ENCODE data around the gene XPNPEP1. TPM values are rescaled to one million over a fixed set of nuclear protein-coding genes. Genes with fewer than 3 reads are reported as not detected.

Gene XPNPEP1
- polyA plus RNA-seq, 3 donors from 2014 or later = 36.4 to 71.7 (median 57.7) TPM

DNA sequence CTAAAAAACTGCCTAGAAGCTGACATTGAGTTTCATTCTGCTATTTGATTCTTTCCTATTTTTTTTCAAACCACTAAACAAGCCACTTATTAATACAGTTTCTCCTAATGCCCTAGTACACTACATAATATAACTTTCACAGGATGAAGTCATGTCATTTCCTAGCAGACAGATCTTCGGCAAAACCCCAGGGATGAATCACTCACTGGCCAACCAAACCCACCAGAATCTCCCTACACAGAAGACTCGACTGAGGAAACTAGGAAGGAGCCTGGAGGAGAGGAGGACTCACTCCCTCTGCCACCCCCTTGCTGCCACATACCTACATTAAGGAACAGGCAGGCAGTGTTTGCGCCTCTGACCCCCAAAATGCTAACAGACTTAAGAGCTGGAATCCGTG is 33.4 kb downstream of the XPNPEP1 start:
- peaks cover 15 to 48% (median 25%) of the 10 kb centered on the region in 3 donors for H3K36me3 Mint-ChIP-seq
- no peak overlapping the region for H3K4me3 Mint-ChIP-seq
- H3K27me3 Mint-ChIP-seq (ENCODE audit: low read depth in 3 of 3) = peaks cover 0 to 6% (median 2%) of the 10 kb centered on the region in 3 donors
- no peaks in the 10 kb centered on the region for H3K9me3 Mint-ChIP-seq
- DNase-seq = no peak
- H3K27ac Mint-ChIP-seq = peak overlapping the region in 5 of 6 donors; percentile 21 to 57 (median 36)
- peaks cover 57 to 73% of the 10 kb centered on the region in 2 donors for H3K4me1 Mint-ChIP-seq

DNA sequence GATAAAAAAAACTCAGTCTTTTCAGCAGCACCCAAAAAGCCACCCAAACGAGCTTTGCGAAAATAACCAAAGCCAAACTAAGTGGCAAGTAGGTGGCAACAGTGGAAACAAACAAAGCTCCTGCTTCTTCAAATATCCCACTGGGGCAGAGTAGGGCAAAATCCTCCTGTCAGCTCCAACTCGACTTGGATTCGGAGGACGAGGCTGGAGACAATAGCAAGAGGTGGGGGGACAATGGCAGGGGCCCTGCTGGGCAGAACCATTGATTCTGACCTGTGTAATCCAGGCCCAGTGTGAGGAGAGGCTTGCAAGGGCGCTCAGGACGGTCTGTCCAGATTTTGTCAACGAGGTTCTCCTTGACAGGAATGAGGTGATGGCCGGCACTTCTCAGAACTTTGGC is 35.5 kb downstream of the XPNPEP1 start:
- Mint-ChIP-seq H3K27me3 (ENCODE audit: low read depth in 3 of 3) (peaks cover 0 to 6% (median 2%) of the 10 kb centered on the region in 3 donors), H3K36me3 (peaks cover 18 to 60% (median 33%) of the 10 kb centered on the region in 3 donors), H3K27ac (no peak overlapping the region), H3K9me3 (no peaks in the 10 kb centered on the region), H3K4me1 (peaks cover 52 to 69% of the 10 kb centered on the region in 2 donors), H3K4me3 (no peak overlapping the region)
- no peak for DNase-seq

DNA sequence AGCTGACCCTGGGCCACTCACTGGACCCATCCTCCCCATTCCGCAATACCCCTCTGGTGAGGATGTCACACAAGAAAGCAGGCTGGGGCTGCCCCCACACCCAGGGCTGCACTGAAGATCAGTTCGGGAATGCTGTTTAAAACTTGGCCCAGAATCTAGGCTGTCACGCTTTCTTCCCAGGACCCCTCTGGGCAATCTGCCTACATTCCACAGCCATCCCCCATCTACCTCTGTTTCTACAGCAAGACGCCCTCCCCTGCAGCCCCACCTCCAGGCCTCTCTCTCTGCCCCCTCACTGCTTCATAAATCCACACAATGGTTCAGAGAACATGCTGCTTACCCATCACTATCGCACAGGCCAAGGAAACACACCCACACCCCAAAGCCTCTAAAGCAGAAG is 36.1 kb downstream of the XPNPEP1 start:
- peaks cover 47 to 64% of the 10 kb centered on the region in 2 donors for H3K4me1 Mint-ChIP-seq
- H3K36me3 Mint-ChIP-seq = peaks cover 20 to 63% (median 34%) of the 10 kb centered on the region in 3 donors
- H3K9me3 Mint-ChIP-seq = no peaks in the 10 kb centered on the region
- peaks cover 0 to 5% (median 2%) of the 10 kb centered on the region in 3 donors for H3K27me3 Mint-ChIP-seq (ENCODE audit: low read depth in 3 of 3)
- peak overlapping the region in 4 of 6 donors; percentile 15 to 69 (median 50) for H3K27ac Mint-ChIP-seq
- no peak overlapping the region for H3K4me3 Mint-ChIP-seq
- no peak for DNase-seq

DNA sequence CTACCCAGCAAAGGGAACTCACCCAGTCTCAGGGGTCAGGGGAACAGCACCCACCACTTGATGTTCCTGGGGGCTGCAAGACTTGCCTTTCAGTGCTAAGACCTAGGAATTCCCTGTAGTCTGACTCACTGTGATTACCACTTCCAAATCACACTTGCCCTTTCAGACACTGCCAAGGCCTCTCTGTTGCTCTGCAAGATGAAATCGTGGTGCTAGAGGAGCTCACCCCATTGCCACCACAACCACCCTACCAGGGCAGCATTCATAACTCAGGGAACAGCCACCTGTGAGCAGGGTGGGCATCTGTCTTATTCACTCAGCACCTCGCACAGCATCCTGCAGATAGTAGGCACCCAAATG is 36.5 kb downstream of the XPNPEP1 start:
- Mint-ChIP-seq H3K36me3 (peaks cover 20 to 63% (median 34%) of the 10 kb centered on the region in 3 donors), H3K27ac (peak overlapping the region in 4 of 6 donors; percentile 15 to 62 (median 50)), H3K27me3 (ENCODE audit: low read depth in 3 of 3) (peaks cover 0 to 4% (median 2%) of the 10 kb centered on the region in 3 donors), H3K4me1 (peaks cover 42 to 59% of the 10 kb centered on the region in 2 donors), H3K4me3 (no peak overlapping the region), H3K9me3 (no peaks in the 10 kb centered on the region)
- no peak for DNase-seq

DNA sequence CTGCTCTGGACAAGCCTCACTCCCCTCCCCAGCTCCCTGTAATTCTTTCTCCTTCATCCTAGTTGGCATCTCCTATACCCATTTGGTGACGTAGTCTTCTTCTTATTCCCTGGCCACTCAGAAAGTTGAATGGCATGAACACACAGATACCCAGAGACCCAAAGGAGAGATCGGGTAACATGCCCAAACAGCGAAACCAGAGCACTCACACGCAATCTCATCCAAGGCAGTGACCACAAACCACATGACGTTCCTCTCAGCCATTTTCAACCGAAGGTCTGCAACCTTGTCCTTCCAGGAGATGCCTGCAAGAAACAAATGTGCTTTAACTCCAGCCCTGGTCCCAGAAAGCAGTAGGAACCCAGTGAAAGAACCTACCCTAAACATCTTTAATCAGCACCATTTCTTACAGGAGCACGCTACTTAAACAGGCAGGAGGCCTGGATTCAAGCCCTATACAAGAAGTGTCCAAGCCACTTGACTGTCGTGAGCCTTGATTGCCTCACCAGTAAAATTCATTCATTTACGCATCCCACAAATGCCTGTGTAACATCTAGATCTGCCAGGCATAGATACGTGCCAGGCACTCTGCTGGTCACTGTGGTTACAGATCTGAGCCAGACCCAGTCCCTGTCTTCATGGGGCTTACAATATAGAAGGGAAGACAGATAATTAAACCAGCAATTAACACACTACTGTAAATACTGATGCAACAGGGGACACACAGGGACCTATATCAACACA is 37.1 kb downstream of the XPNPEP1 start:
- no peak overlapping the region for H3K4me3 Mint-ChIP-seq
- H3K36me3 Mint-ChIP-seq = peaks cover 20 to 60% (median 34%) of the 10 kb centered on the region in 3 donors

DNA sequence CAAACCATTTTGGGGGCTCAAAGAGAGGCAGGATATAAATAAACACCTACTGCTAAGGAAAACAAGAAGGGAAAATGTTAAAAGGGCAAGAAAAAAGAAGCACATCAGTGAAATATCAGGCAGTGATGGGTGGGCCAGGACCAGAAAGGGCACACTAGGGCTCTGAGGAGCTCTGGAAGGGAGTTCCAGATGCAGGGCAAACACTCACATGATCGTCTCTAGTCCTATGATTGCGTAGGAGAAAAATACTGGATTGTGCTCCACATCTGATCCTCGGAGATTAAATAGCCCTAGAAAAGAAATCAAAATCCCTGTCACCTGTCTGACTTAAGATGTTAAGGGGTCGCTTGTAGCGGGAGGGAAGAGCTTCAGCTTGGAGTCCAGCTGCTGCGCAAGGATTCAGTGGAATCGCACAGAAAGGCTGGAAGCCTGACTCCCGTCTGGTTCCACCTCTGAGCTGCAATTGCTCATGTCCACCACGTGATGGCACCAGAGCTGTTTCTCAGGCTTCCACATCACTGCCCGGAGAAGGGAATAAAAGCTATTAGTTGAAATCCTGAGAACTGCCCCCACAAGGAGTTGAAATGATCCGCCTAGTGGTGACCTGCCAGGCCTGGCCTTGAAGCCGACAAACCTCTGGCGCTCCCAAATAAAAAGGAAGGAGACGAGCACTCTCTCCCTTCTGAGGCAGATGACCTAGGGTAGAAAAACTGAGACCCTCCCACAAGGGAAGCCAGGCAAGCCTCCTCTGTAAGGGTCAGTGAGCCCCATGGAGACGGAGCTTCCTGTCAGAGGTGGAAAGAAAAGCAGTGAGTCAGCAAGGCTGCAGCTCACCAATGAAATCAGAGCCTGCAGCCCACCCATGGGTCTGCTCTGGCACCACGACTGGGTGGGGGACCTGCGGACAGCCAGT is 39.2 kb downstream of the XPNPEP1 start:
- H3K36me3 Mint-ChIP-seq = peaks cover 19 to 56% (median 22%) of the 10 kb centered on the region in 3 donors
- DNase-seq = peak; percentile 60 to 71 (median 60)
- peaks cover 27 to 35% of the 10 kb centered on the region in 2 donors for H3K4me1 Mint-ChIP-seq
- H3K9me3 Mint-ChIP-seq = no peaks in the 10 kb centered on the region
- peak overlapping the region in 4 of 6 donors; percentile 28 to 55 (median 52) for H3K27ac Mint-ChIP-seq
- H3K27me3 Mint-ChIP-seq (ENCODE audit: low read depth in 3 of 3) = peaks cover 0 to 4% (median 2%) of the 10 kb centered on the region in 3 donors
- H3K4me3 Mint-ChIP-seq = no peak overlapping the region

More for the DNA sequence above, 37.1 kb downstream of the XPNPEP1 start:
- Mint-ChIP-seq H3K4me1 (peaks cover 36 to 54% of the 10 kb centered on the region in 2 donors), H3K27me3 (ENCODE audit: low read depth in 3 of 3) (peaks cover 0 to 4% (median 2%) of the 10 kb centered on the region in 3 donors), H3K9me3 (no peaks in the 10 kb centered on the region), H3K27ac (peak overlapping the region in 5 of 6 donors; percentile 24 to 77 (median 54))
- no peak for DNase-seq

DNA sequence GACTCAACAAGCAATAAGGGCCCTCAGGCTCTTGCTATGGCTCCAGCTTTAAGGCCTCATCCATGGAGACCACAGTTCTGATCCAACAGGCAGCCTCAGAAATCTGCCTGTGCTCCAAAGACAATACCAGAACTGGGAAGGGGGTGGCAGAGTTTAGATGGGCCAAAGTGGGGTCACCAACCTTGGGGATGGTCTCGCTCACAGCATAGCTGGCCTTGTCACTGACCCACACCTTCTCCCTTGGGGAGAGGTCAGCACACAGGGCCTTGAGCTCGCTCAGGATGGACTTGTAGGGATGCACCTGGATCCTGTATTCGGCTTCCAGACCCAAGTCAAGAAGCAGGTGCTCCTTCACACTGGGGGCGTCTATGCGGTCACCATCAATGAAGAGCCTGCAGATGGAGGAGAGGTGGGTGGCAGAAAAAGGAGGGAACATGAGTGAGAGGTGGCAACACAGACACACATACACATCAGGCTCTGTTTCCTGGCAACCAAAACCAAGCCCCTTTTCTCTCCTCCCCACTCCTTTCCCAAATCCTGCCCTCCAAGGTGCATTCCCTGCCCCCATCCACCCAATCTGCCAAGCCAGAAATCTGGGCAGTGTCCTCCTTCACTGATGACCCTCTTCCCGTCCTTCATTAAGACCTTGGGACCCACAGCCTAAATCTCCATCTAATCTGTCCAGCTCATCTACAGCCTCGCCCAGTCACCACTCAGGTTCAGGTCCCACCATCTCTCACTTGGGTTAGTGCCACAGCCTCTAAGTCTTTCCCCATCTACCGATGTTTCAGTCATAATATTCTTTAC is 40.9 kb downstream of the XPNPEP1 start:
- no peak overlapping the region for H3K4me3 Mint-ChIP-seq
- H3K27me3 Mint-ChIP-seq (ENCODE audit: low read depth in 3 of 3) = peaks cover 0 to 4% (median 2%) of the 10 kb centered on the region in 3 donors
- DNase-seq = no peak
- H3K4me1 Mint-ChIP-seq = peaks cover 27 to 33% of the 10 kb centered on the region in 2 donors
- H3K36me3 Mint-ChIP-seq = peaks cover 15 to 59% (median 28%) of the 10 kb centered on the region in 3 donors
- H3K27ac Mint-ChIP-seq = peak overlapping the region in 1 of 6 donors; percentile 40
- no peaks in the 10 kb centered on the region for H3K9me3 Mint-ChIP-seq

DNA sequence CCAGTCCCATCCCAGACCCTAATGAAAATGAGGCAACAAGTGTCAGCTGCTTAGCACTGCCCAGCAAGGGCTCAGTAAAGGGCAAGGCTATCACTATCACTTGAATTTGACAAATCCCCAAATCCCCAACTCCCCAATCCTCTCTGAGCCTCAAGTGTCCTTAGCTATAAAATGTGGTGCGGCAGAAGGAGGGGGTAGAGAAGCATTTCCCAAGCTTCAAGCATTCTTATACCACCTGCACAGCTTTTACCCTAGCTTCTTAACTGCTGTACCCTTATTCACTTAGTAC is 41.6 kb downstream of the XPNPEP1 start:
- H3K9me3 Mint-ChIP-seq = no peaks in the 10 kb centered on the region
- peaks cover 20 to 26% of the 10 kb centered on the region in 2 donors for H3K4me1 Mint-ChIP-seq
- H3K36me3 Mint-ChIP-seq = peaks cover 15 to 56% (median 22%) of the 10 kb centered on the region in 3 donors
- H3K27me3 Mint-ChIP-seq (ENCODE audit: low read depth in 3 of 3) = no peaks in the 10 kb centered on the region
- no peak overlapping the region for H3K4me3 Mint-ChIP-seq
- no peak for DNase-seq
- H3K27ac Mint-ChIP-seq = no peak overlapping the region

DNA sequence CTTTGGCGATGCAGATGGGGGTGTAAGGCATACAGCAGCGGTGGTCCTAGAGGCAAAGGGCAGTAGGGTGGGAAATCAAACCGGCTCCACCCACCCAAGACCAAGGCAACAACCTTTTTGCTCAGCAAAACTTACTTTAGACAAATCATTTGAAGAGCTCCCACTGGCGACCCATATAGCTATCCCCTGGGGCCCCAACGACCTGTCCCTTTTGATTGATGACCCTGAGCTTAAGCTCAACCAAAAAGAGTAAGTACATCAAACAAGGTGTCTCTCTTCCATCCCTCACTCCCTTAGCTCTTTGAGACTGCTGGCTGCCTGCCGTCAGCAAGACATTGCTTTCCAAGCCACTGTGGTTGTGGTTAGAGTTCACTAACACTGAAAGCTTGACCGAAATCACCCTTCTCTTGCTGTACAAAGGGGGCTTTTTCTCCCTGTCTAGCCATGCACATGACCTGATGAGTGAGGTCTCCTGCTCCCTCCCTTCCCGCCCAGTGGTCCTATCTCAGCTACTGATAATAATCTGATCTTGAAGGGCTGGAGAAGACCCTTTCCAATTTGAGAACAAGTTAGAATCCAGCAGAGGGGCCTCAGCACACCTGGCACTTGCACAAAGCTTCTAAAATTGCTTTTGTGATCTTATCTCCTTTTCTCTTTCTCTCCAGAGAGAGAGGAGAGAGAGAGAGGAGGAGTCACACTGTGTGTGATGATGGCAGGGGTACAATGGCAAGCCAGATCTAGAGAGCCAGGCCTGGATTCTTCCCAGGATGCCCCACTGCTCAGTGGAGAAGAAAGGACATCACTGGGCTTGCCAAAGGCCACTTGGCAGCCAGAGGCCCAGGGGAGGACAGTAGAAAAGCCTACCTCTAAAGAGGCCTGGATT is 42.2 kb downstream of the XPNPEP1 start:
- peaks cover 15 to 20% of the 10 kb centered on the region in 2 donors for H3K4me1 Mint-ChIP-seq
- H3K27ac Mint-ChIP-seq = peak overlapping the region in 4 of 6 donors; percentile 6 to 50 (median 10)

DNA sequence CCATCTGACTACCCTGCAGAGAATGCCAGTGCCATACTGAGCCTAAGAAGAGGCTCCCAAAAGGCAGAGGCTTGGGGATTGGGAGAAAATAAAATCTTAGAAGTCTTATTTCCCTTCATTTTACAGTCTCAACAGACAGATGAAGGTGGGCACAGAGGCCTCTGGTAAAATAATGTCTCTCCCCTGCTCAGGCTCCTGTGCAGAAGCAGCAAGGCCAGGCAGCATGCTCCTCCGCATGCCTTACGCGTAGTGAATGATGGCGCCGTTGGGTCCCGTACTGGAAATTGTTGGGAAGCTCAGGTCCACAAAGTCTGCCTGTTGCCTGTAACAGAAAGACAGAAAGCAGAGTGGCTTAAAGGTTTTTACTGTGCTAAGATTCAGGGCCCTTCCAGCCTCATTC is 45.8 kb downstream of the XPNPEP1 start:
- H3K36me3 Mint-ChIP-seq = peaks cover 11 to 55% (median 26%) of the 10 kb centered on the region in 3 donors
- no peaks in the 10 kb centered on the region for H3K27me3 Mint-ChIP-seq (ENCODE audit: low read depth in 3 of 3)
- peaks cover 0 to 1% of the 10 kb centered on the region in 2 donors for H3K4me1 Mint-ChIP-seq
- H3K4me3 Mint-ChIP-seq = no peak overlapping the region
- no peak overlapping the region for H3K27ac Mint-ChIP-seq
- DNase-seq = no peak
- no peaks in the 10 kb centered on the region for H3K9me3 Mint-ChIP-seq

More for the DNA sequence above, 42.2 kb downstream of the XPNPEP1 start:
- Mint-ChIP-seq H3K36me3 (peaks cover 15 to 57% (median 22%) of the 10 kb centered on the region in 3 donors), H3K4me3 (no peak overlapping the region), H3K27me3 (ENCODE audit: low read depth in 3 of 3) (no peaks in the 10 kb centered on the region), H3K9me3 (no peaks in the 10 kb centered on the region)
- DNase-seq = no peak

DNA sequence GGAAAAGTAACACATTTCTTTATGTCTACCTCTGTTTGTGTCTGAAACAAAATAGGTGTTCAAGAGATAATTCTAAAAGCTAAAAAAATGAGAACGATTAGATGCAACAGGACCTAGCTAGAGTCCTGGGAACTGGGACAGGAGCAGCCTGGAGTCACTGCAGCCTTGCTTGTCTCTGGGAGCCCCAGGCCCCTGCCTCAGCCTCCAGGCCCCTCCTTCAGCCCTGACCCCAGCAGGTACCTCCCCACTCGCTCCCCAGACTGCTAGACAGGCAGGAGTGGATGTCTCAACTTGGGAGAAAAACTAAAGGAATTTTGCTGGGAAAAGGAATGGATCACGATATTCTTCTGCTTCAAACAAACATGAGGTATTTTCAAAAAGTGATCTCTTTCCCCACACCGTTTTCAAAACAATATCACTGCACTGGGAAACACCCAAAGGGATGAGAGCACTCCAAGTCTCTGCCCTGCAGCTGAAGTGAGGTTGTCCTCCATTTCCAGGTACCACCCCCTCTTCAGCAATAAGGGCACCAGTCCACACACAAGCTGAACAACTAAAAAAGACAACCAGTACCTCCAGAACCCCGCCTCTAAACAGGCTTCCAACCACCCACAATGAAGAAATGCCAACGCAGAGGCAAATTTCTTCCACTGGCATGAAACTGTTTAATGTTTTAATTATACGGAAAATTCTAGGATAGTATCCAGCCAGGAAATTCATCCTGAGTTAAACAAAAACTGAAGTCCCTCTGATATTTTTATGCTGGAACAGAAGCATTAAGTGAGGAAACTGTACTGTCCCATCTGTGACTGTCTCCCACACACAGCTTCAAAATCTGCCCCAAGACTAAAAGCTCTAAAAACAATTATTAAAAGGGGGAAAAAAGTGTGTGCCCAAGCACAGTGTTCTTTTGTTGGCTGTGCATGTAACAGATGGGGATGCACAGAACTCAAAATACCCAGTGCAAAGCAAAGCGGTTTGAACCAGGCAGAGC is 47.2 kb downstream of the XPNPEP1 start:
- Mint-ChIP-seq H3K27me3 (ENCODE audit: low read depth in 3 of 3) (peaks cover 0 to 1% (median 0%) of the 10 kb centered on the region in 3 donors), H3K9me3 (no peaks in the 10 kb centered on the region), H3K4me3 (no peak overlapping the region), H3K4me1 (peaks cover 0 to 1% of the 10 kb centered on the region in 2 donors), H3K27ac (peak overlapping the region in 1 of 6 donors; percentile 10), H3K36me3 (peaks cover 17 to 62% (median 29%) of the 10 kb centered on the region in 3 donors)
- DNase-seq = no peak
